Iris pigment epithelial cell (primary cell): ENCODE measurements around the gene MYO7B.

Experiments
- DNase-seq: peaks from one replicate; pipeline ENCODE4 v3.0.0-alpha.2; 2011; ENCODE audit warnings: low read depth

Gene MYO7B

GRCh38 chr2:127664065-127664894, 128.8 kb downstream of the MYO7B start:
- no peak for DNase-seq

- DNase-seq: no peak
Measured at GRCh38 chr2:127664895-127665225, 129.4 kb downstream of the MYO7B start.

GRCh38 chr2:127665267-127665893, 129.9 kb downstream of the MYO7B start:
- DNase-seq: no peak

GRCh38 chr2:127669056-127669455, 133.6 kb downstream of the MYO7B start:
- DNase-seq: no peak

GRCh38 chr2:127670055-127670956, 134.8 kb downstream of the MYO7B start:
- no peak for DNase-seq

GRCh38 chr2:127670957-127671290, 135.4 kb downstream of the MYO7B start:
- DNase-seq: no peak

GRCh38 chr2:127671557-127672302, 136.2 kb downstream of the MYO7B start:
- DNase-seq: no peak

GRCh38 chr2:127672341-127673224, 137.1 kb downstream of the MYO7B start:
- DNase-seq: no peak

- DNase-seq: no peak
Measured at GRCh38 chr2:127673291-127674069, 138.0 kb downstream of the MYO7B start.

GRCh38 chr2:127674241-127675209, 139.0 kb downstream of the MYO7B start:
- DNase-seq: no peak

GRCh38 chr2:127675331-127676261, 140.1 kb downstream of the MYO7B start, which contains the start of gene LIMS2:
LIMS2 (minus strand) TSS chr2:127675530; CDS start chr2:127675024, 506 bp downstream.
- no peak for DNase-seq

- DNase-seq: no peak
Measured at GRCh38 chr2:127676906-127677305, 141.4 kb downstream of the MYO7B start.

GRCh38 chr2:127678531-127678930, 143.0 kb downstream of the MYO7B start:
- DNase-seq: no peak

GRCh38 chr2:127678991-127679390, 143.5 kb downstream of the MYO7B start:
- DNase-seq: no peak

GRCh38 chr2:127679680-127680361, 144.3 kb downstream of the MYO7B start:
- no peak for DNase-seq

GRCh38 chr2:127680706-127681287, 145.3 kb downstream of the MYO7B start:
- no peak for DNase-seq

GRCh38 chr2:127681288-127681804, 145.9 kb downstream of the MYO7B start:
- no peak for DNase-seq
